Stimulated activated CD4-positive, alpha-beta T cell treated with anti-CD3 and anti-CD28 coated beads, Interleukin-2, amount 100 ng/mL, for 4 hours (primary cell): ENCODE measurements around the gene OR13G1.
"Not testable (repeated sequence)": the region's sequence is repeated elsewhere in the genome, so short reads cannot be mapped to it uniquely, and the experiment has no call there.

Experiments used
- DNase-seq: peaks from one replicate; pipeline ENCODE4 v3.0.0-alpha.2; 2020; ENCODE audit warnings: low read depth

Gene OR13G1, protein sequence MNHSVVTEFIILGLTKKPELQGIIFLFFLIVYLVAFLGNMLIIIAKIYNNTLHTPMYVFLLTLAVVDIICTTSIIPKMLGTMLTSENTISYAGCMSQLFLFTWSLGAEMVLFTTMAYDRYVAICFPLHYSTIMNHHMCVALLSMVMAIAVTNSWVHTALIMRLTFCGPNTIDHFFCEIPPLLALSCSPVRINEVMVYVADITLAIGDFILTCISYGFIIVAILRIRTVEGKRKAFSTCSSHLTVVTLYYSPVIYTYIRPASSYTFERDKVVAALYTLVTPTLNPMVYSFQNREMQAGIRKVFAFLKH

DNA sequence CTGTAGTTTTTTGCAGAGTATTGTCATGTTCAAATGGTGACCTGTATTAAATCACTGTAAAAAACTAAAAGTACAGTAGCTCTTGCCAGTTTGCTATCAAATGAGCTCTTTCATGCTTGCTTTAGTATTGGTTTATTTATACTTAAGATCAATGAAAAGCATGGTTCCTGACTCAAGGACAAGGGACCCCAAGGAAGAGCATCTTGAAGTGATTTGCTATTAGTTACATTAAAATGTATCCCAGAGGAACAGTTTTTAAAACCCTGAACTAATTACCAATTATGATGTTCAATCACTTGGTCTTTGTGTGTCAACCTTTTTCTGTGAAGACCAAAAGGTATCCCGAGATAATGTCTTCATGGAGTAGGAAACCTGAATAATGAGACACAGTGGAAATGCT lies at the start of gene OR13G1:
OR13G1 (minus strand) TSS at position 101 of the 400 bp plus-strand sequence. CDS start 6,698 bp downstream, outside the sequence.
- DNase-seq, result no peak

DNA sequence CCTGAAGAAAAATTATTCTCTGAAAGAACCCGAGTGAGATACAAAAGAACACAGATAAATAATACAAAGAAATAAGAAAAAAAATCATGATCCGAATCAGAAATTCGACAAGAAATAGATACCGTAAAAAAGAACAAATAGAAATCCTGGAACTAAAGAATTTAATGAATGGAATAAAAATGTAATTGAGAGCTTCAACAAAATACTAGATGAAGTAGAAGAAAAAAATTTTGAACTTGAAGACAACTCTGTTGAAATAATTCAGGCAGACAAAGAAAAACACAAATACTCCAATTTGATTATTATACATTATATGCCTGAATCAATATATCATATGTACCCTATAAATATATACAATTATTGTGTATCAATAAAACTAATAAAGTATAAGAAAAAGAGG lies 41.7 kb upstream of the OR13G1 start:
- DNase-seq, result no peak

DNA sequence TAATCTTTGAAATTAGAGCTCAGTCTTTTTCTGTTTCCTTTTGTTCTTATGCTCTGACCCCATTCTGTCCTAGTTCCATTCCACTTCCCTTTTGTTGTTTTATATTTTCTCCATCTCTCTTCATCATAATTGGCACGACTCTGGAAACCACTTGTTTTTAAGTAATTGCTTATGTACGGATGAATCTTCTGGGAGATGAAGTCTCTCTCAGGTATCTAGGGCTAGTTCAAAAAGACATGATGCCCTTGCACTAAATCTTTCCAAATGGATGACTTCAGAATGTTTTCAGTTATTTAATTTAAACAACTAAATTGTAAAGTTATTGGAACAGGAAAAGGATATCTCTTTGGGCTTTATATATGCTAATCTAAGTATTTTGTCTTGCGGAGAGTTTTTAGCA lies 37.0 kb upstream of the OR13G1 start, which contains the start of gene OR6F1:
OR6F1 (minus strand) TSS at position 101 of the 400 bp plus-strand sequence. CDS start 3,891 bp downstream, outside the sequence.
- no peak for DNase-seq

DNA sequence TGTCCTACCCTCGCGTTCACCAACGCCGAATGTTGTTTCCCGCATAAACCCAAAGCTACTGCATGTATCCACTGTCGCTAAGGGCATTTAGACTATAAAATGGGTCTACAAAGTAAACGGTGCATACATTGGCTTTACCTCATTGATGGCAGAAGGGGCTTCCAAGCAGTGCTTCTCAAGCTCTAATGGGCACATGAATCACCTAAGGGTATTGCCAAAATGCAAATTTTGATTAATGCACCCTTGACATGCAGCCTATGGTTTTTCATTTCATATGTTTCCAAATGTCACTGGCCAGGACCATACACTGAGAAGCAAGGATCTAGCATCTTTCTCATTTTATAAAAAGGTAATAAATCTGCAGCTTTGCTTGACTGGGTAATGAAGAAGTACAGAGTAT lies 34.2 kb upstream of the OR13G1 start:
- no peak for DNase-seq

DNA sequence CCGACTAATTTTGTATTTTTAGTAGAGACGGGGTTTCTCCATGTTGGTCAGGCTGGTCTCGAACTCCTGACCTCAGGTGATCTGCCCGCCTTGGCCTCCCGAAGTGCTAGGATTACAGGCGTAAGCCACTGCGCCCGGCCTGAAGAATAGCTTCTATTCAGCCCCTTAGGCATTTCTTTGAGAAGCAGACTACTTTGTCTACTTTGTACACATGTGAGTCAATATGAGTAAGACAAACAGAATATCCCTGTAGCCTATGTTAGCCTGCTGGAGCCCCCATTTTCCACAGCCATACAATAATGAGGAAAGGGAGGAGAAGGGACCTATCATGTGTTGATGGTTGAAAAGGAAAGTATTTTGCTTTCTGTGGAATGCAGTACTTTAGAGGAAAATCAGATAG lies 31.1 kb upstream of the OR13G1 start:
- DNase-seq, result not testable (repeated sequence)

DNA sequence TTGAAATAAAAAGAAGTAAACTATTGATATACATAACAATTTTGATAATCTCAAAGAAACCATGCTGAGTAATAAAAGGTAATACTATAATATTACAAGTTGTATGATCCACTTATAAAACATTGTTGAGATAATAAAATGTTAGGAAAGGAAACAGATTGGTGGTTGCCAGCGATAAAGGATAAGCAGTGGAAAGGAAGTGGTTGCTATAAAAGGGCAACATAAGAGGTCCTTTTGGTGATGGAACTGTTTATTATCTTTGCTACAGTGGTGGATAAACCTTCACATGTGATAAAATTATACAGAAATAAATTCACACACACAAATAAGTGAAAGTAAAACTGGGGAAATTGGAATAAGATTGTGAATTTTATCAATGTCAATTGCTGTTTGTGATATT lies 21.8 kb upstream of the OR13G1 start:
- DNase-seq, result no peak

DNA sequence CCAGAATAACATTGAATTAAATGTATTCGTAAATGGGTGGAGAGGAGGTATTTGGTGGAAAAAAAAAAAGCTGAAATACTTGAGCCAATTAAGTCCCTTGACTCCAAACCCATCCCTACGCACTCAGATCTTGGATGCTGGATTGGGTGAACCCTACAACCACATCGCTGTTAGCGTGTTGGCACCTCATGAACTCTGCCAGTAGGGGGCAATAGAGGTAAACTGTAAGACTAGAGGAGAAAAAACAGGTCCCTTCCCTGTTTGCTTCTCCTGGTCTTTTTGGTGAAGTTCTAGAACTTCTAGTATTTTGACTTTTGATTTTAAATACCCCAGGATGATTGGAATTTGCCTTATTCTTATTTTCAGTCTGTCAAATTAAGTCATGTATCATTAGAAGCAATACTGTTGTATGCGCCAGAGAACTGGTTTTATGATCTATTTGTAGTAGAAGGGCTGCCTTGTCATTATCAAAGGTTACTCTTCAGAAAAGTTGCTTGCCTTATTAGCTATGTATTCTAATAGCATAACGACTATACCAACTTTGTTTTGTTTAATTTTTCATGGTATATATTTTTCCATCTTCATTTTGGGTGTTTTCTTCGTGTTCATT lies 1.9 kb upstream of the OR13G1 start:
- no peak for DNase-seq

DNA sequence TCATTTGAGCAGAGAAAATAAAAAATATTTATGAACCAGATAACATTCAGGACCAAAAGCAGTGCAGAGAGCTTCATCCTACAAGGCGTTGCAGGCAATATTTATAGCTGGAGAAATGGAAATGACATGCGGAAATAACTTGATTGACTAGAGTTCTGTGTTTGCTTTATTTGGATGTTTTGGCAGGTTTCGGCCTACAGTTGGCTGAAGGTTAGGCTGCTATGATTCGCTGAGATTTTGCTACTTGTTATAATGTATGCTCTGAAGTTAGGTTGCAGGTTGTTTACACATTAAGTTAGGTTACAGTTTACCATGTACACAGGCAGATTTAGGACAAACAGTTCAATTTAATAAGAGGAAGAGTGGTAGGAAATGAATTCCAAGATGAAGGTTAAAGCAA lies 632 bp upstream of the OR13G1 start:
- no peak for DNase-seq

DNA sequence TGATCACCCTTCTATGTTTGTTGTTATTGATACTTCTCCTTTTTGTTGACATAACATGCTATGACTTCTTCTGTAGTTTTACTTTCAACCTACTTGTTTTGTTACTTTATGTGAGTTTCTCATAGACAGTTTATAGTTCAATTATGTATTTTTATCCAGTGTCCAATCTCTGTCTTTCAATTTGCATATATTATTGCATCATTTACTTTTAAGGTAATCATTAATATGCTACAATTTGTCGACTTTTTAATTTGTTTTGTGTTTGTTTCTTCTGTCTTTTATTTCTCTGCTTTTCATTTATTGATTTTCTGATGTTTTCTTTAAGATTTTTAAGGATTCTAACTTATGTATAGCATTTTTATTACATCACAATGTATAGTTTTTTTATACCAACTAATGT lies 10.3 kb downstream of the OR13G1 start:
- DNase-seq, result no peak

DNA sequence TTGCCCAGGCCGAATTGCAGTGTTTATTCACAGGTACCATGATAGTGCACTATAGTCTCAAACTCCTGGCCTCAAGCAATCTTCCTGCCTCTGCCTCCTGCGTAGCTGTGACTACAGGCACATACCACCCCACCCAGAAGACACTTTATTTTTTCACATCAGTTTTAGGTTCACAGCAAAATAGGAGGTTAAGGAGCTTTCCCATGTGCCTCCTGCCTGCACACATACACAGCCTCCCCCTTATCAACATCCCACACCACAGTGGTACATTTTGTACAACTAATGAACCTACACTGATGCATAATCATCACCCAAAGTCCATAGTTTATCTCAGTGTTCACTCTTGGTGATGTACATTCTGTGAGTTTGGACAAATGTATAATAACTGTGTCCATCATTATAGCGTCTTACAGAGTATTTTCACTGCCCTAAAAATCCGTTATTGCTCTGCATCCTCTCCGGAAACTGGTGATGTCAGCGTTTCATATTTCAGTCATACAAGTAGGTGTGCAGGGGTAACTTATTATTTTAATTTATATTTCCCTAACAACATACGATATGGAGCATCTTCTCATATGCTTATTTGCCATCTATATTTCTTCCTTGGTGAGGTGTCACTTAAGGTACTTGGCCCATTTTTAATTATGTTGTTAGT lies 23.2 kb downstream of the OR13G1 start:
- no peak for DNase-seq

DNA sequence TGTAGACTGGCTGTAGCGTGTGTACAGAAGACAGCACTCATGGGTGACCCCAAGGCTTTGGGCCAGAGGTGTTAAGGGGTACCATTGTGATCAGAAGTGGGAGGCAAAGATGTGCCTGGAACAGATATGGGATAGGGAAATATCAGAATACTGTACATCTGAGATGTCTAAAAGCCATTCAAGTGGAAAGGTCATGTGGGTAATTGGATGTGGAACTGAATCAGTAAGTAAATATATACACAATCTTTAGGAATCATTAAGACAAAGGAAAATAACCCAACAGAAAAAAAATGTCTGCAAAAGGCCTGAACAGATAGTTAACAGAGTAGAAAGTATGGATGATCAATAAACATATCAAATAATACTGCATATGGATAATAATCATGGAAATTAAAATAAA lies 26.5 kb downstream of the OR13G1 start:
- DNase-seq, result no peak

DNA sequence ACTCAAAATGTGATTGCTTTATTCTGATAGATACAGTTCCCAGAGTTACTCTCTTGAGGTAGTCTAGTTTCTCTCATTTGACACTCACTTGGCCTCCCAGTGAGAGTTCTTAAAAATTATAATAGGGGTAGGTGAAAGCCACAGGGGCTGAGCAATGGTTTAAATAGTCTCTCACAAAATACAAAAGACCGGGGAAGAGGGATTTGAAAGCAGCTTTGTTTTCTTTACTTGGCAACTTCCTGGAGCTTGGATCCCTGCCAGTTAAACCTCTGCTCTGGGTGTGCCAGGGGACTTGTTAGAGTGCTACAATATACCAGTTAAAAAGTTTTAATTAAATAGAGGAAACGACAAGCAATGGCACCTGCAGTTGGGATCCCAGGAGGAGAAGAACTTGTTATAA lies 31.7 kb downstream of the OR13G1 start:
- no peak for DNase-seq

DNA sequence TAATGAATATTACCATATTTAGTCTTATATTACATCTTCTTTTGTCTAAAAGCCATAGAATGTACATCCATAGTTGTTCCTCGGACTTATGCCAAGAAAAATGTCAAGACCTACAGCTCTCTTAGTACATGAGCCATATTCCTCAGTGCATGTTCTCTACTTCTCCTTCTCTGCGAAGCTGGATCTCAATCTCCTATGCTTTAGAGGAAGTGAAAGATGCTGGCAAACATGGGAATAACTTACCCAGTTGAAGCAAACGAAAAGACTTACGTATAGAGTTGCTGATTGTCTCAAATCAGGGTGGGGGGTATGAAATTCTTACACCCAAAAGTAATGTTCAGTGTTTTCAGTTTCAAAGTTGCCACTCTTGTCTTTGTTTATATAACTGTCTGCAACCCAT lies 32.7 kb downstream of the OR13G1 start:
- no peak for DNase-seq

DNA sequence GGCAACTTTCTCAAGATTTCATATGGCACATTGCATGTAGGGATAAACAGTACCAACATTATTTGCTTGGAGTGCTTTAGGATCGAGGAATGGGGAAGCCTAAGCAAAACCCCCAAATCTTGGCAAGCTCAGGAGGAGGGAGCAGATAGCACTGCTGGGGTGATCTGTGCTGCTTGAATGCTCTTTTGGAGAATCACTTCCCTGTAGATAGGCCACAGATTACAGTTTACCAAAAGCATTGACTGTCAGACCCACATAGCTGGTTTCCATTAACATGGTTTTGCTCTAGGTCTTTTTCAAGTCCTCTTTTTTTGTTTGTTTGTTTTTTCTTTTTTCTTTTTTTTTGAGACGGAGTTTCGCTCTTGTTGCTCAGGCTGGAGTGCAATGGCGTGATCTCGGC lies 36.8 kb downstream of the OR13G1 start:
- no peak for DNase-seq

DNA sequence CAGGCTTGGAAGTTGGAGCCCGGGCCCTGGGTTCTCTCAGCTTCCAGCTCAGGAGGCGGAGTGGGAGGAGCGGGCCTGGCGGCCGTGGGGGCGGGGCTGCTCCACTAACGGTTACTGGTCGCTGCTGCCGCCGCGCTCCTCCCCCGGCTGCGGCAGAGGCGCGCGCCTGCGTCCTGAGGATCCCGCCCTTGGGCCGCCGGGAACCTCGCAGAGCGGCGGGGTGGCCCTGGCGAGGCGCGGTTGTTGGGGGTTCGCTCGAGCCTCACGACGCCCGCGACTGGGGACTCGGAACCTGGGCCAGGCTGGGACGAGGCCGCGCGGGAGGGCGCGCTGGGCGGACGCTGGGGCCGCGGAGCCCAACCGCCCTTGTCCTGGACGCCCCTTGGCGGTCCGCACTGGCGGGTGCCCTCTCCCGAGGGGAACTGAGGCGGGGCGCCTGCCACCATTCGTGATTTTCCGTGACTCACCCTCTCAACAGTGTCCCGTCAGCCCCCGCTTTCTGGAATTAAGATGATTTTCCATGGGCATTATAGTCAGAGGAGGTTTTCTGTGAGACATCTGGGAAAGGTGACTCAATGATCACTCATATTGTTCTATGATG lies 40.1 kb downstream of the OR13G1 start:
- DNase-seq, result peak; percentile 8

DNA sequence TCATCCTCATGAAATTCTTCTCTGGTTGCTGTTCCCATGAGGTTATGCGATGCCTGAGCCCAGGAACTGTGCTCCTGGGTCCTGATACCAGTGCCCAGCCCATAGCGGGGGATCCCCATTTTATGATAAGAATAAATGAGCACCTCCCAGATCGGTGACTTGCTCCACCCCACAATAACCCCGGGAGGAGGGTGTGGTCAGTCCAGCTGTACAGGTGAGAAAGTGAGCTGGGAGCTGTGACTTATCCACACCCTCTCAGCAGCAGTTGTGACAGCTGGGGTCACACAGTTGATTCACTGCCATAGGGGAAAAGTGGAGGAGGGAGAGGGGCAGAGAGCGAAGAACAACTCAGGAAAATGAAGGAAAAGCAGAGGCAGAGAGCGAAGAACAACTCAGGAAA lies 40.8 kb downstream of the OR13G1 start:
- DNase-seq, result no peak

DNA sequence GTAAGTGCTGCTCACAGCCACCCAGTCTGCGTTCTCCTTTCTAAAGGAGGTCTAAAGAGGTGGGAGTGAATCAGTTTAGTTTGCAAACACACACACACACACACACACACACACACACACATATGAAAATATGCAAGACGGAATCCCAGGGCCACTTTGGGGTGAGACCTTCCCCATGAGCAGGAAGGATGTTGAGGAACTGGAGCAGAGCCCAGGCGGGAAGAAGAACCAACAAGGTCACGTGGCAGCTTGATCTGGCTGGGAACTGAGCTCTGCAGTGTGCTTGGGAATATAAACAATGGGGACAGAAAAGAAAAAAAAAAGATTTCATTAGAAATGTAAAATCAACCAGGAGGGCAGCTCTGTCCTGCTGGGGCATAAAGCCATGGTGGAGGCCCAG lies 41.5 kb downstream of the OR13G1 start:
- no peak for DNase-seq

DNA sequence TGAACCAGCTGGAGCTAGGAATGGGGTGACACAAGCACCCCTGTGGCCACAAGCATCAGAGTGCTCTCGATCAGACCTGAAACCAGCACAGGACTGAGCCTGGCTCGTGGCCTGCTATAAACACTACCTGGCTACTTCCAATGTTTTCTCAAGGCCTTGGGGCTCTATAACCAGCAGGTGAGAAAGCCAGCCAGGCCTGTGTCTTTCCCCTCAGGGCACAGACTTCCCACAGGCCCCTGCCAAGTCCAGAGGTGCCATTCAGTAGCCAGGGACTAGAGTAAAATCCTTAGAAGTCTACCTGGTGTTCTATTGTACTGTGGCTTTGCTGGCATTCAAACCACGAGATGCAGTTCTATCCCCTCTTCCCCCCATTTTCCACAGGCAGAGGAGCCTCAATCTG lies 51.6 kb downstream of the OR13G1 start:
- no peak for DNase-seq
